Measurements from ENCODE around the gene MMP17.

DNA sequence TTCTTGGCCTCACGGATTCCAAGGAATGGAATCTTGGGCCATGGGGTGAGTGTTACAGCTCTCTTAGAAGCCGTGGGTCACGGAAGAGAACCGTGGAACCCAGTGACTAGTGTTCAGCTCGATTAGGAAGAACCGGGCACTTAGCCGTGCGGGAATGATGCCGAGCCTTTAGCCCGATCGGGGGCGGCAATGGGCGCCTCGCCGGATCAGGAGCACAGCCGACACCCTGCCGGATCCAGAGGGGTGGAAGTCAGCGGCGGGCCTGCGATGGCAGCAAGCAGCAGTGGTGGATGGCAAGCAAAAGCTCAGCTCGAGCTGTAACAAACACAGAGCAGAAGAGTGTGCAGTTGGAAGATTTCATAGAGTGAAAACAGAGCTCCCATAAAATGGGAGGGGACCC is 45.1 kb downstream of the MMP17 start:
- TF ChIP-seq EZH2 (IDR thresholded peaks at IDR 0.05; ENCODE audit: borderline replicate concordance) (no peak), CTCF (IDR thresholded peaks at IDR 0.05; ENCODE audit: poor library complexity) (no peak), EZH2phosphoT487 (IDR thresholded peaks at IDR 0.05; ENCODE audit: low read depth, severe bottlenecking, unreplicated experiment) (no peak)
